SK-N-MC (cell line): Measurements from ENCODE around the gene METTL24.
"Not testable (repeated sequence)": the region's sequence is repeated elsewhere in the genome, so short reads cannot be mapped to it uniquely, and the experiment has no call there.

ENCODE experiments used
- EZH2 ChIP-seq: fragments of 200-600 bp; sonication (generic); IDR thresholded peaks from one replicate; pipeline ENCODE4 v1.6.1; 2017; ENCODE audit warnings: antibody characterized with exemption
- FOXP2 ChIP-seq: optimal IDR thresholded peaks from 2 replicates; pipeline ENCODE3; 2011; ENCODE audit warnings: mild to moderate bottlenecking, moderate library complexity; ENCODE audit not compliant: insufficient read depth; ENCODE audit errors: extremely low read length, control extremely low read depth

- not testable (repeated sequence) for TF ChIP-seq FOXP2, EZH2
Observed at GRCh38 chr6:110309432-110309831, 48.7 kb downstream of the METTL24 start.
